GM19240 (cell line): ENCODE data around the gene RHOV.
"Not testable (repeated sequence)": the region's sequence is repeated elsewhere in the genome, so short reads cannot be mapped to it uniquely, and the experiment has no call there.

ENCODE experiments used
- DNase-seq: peaks from one replicate; pipeline ENCODE4 v3.0.0; 2011; ENCODE audit warnings: low spot score; ENCODE audit not compliant: insufficient read length

Gene RHOV

GRCh38 chr15:40875991-40876730 is 2.1 kb upstream of the RHOV start:
- DNase-seq, result no peak

- DNase-seq, result no peak
Observed at GRCh38 chr15:40872791-40873693, 992 bp downstream of the RHOV start.

GRCh38 chr15:40871749-40872617 is 2.1 kb downstream of the RHOV start:
- DNase-seq, result peak; percentile 48

GRCh38 chr15:40870716-40871115 is 3.3 kb downstream of the RHOV start:
- no peak for DNase-seq

- DNase-seq, result no peak
Observed at GRCh38 chr15:40869686-40870085, 4.3 kb downstream of the RHOV start.

GRCh38 chr15:40867199-40867598 is 6.8 kb downstream of the RHOV start:
- DNase-seq, result no peak

GRCh38 chr15:40863660-40864270 is 10.3 kb downstream of the RHOV start:
- DNase-seq, result no peak

- not testable (repeated sequence) for DNase-seq
Observed at GRCh38 chr15:40861147-40861546, 12.9 kb downstream of the RHOV start.

GRCh38 chr15:40859206-40859851 is 14.7 kb downstream of the RHOV start:
- peak; percentile 95 for DNase-seq

- DNase-seq, result no peak
Observed at GRCh38 chr15:40858706-40859105, 15.3 kb downstream of the RHOV start.

GRCh38 chr15:40857601-40858341 is 16.3 kb downstream of the RHOV start:
- DNase-seq, result peak; percentile 85

- DNase-seq, result no peak
Observed at GRCh38 chr15:40856746-40857145, 17.3 kb downstream of the RHOV start.

- no peak for DNase-seq
Observed at GRCh38 chr15:40855706-40856234, 18.3 kb downstream of the RHOV start.

- DNase-seq, result no peak
Observed at GRCh38 chr15:40854161-40854560, 19.9 kb downstream of the RHOV start.

- no peak for DNase-seq
Observed at GRCh38 chr15:40853241-40853890, 20.7 kb downstream of the RHOV start.

- no peak for DNase-seq
Observed at GRCh38 chr15:40852529-40852928, 21.5 kb downstream of the RHOV start.

GRCh38 chr15:40850576-40851112 is 23.4 kb downstream of the RHOV start:
- no peak for DNase-seq

GRCh38 chr15:40847223-40847961 is 26.6 kb downstream of the RHOV start:
- peak; percentile 71 for DNase-seq
